DOHH2 (cell line): ENCODE measurements around the gene CCNE1.

Experiments
- H3F3A ChIP-seq: fragments of 200-600 bp; sonication (generic), shearing (Covaris generic); 2 replicates; pipeline ENCODE4 v1.6.0; 2016; ENCODE audit warnings: antibody characterized with exemption, mild to moderate bottlenecking; ENCODE audit not compliant: control insufficient read depth, insufficient read depth
- H3K27ac ChIP-seq: fragments of 200-600 bp; sonication (generic); 2 replicates; pipeline ENCODE4 v1.5.1; 2014; ENCODE audit warnings: low read depth, mild to moderate bottlenecking, low read length, moderate library complexity
- H3K27me3 ChIP-seq: fragments of 200-600 bp; sonication (generic); 2 replicates; pipeline ENCODE4 v1.6.1; 2014; ENCODE audit warnings: mild to moderate bottlenecking, low read length, mixed read lengths; ENCODE audit not compliant: control insufficient read depth
- H3K36me3 ChIP-seq: fragments of 200-600 bp; sonication (generic); 2 replicates; pipeline ENCODE4 v1.6.1; 2014; ENCODE audit warnings: mild to moderate bottlenecking, low read length, moderate library complexity, mixed read lengths; ENCODE audit not compliant: control insufficient read depth
- H3K4me1 ChIP-seq: fragments of 200-600 bp; sonication (generic); 2 replicates; pipeline ENCODE4 v1.6.1; 2014; ENCODE audit warnings: mild to moderate bottlenecking, low read length, mixed read lengths; ENCODE audit not compliant: control insufficient read depth
- H3K4me2 ChIP-seq: fragments of 200-600 bp; sonication (generic); 2 replicates; pipeline ENCODE4 v1.6.0; 2014; ENCODE audit warnings: mild to moderate bottlenecking, low read length, moderate library complexity
- H3K4me3 ChIP-seq: fragments of 200-600 bp; sonication (generic); 2 replicates; pipeline ENCODE4 v1.5.1; 2014; ENCODE audit warnings: mild to moderate bottlenecking, low read length, mixed read lengths
- H3K79me2 ChIP-seq: fragments of 200-600 bp; sonication (generic); 2 replicates; pipeline ENCODE4 v1.6.1; 2014; ENCODE audit warnings: mild to moderate bottlenecking, low read length, mixed read lengths; ENCODE audit not compliant: control insufficient read depth
- H3K9me2 ChIP-seq: fragments of 200-600 bp; sonication (generic); replicated peaks from 2 replicates; pipeline ENCODE4 v1.6.1; 2014; ENCODE audit warnings: mild to moderate bottlenecking, low read length, mixed read lengths; ENCODE audit not compliant: control insufficient read depth
- H3K9me3 ChIP-seq: fragments of 200-600 bp; sonication (generic); 2 replicates; pipeline ENCODE4 v1.6.1; 2014; ENCODE audit warnings: antibody characterized with exemption, low read length, mixed read lengths; ENCODE audit not compliant: control insufficient read depth, insufficient read depth
- H4K20me1 ChIP-seq: fragments of 200-600 bp; sonication (generic); 2 replicates; pipeline ENCODE4 v1.6.0; 2014; ENCODE audit warnings: low read depth, mild to moderate bottlenecking, antibody characterized with exemption, low read length, moderate library complexity; ENCODE audit not compliant: control insufficient read depth, insufficient read depth
- EZH2phosphoT487 ChIP-seq: fragments of 200-600 bp; sonication (generic); IDR thresholded peaks from 2 replicates; pipeline ENCODE4 v1.6.1; 2017; ENCODE audit warnings: borderline replicate concordance, mild to moderate bottlenecking, antibody characterized with exemption, low read length, moderate library complexity, mixed read lengths
- TF ChIP-seq, protein P1 (sequence below): fragments of 200-600 bp; sonication (generic); IDR thresholded peaks from one replicate; pipeline ENCODE4 v1.5.1; 2014; ENCODE audit warnings: antibody characterized with exemption, mild to moderate bottlenecking, low read depth, low read length; ENCODE audit not compliant: poor library complexity, severe bottlenecking

Gene CCNE1

DNA sequence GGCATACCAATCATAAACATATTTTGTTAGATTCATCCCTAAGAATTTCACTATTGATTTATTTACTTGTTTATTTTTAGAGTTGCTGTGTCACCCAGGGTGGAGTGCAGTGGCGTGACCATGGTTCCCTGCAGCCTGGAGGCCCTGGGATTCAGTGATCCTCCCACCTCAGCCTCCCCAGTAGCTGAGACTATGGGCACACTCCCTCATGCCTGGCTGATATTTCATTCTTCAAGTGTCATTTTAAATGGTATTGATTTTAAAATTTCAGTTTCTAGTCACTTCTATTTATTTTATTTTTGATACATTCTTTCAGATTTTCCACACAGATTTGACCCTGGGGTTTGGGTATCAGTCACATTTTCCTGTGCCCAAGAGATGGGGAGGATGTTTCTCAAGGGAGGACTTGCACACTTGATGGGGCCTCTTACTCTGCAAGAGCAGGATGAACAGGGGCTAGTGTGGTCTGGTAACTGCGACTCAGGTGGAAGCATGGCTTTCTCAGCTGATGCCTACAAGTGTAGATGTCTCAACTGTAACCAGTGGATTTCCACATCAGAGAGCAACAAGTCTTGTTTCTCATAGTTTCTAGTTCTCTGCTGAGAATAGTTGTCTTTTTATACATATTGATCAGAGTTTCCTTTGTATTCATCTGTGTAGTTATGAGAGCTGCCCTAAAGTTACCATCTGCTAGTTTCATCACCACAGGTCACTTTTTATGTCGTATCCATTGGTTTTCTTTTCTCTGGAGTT, 40.2 kb downstream of the CCNE1 start:
- Histone ChIP-seq H3K4me3 (no peak overlapping the region), H3K36me3 (no peaks in the 10 kb centered on the region), H3K4me1 (no peaks in the 10 kb centered on the region), H3K27me3 (peaks cover 18% of the 10 kb centered on the region), H3K27ac (no peak overlapping the region), H3K9me2 (no peaks in the 10 kb centered on the region), H3F3A (no peaks in the 10 kb centered on the region), H4K20me1 (no peaks in the 10 kb centered on the region), H3K79me2 (no peaks in the 10 kb centered on the region), H3K9me3 (no peaks in the 10 kb centered on the region), H3K4me2 (no peak overlapping the region)
- TF ChIP-seq, protein P1, sequence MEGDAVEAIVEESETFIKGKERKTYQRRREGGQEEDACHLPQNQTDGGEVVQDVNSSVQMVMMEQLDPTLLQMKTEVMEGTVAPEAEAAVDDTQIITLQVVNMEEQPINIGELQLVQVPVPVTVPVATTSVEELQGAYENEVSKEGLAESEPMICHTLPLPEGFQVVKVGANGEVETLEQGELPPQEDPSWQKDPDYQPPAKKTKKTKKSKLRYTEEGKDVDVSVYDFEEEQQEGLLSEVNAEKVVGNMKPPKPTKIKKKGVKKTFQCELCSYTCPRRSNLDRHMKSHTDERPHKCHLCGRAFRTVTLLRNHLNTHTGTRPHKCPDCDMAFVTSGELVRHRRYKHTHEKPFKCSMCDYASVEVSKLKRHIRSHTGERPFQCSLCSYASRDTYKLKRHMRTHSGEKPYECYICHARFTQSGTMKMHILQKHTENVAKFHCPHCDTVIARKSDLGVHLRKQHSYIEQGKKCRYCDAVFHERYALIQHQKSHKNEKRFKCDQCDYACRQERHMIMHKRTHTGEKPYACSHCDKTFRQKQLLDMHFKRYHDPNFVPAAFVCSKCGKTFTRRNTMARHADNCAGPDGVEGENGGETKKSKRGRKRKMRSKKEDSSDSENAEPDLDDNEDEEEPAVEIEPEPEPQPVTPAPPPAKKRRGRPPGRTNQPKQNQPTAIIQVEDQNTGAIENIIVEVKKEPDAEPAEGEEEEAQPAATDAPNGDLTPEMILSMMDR, result no peak
- no peak for TF ChIP-seq EZH2phosphoT487

DNA sequence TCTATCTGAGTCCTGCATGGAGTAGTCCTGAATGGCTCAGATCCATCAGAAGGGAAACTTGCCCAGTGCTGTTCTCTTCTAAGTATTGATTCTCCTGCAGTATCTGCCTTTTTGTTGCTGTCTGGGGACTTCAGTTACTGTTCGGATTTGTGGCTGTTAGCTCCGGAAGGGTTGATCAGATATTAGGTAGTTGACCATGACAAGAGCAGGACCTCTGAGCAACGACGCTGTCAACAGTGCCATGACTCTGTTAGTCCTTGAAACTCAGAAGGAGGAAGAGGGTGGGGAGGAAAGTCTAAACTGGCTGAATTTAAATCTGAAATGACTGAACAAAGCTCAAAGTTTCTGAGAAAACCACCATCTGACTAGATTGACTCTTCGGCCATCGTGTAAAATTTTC, 42.2 kb downstream of the CCNE1 start:
- Histone ChIP-seq H3F3A (no peaks in the 10 kb centered on the region), H3K27me3 (peaks cover 15% of the 10 kb centered on the region), H4K20me1 (no peaks in the 10 kb centered on the region), H3K9me2 (no peaks in the 10 kb centered on the region), H3K4me3 (no peak overlapping the region), H3K27ac (no peak overlapping the region), H3K4me2 (no peak overlapping the region), H3K36me3 (no peaks in the 10 kb centered on the region), H3K79me2 (no peaks in the 10 kb centered on the region), H3K9me3 (no peaks in the 10 kb centered on the region), H3K4me1 (no peaks in the 10 kb centered on the region)
- TF ChIP-seq EZH2phosphoT487, result no peak
- TF ChIP-seq, protein P1, result no peak

DNA sequence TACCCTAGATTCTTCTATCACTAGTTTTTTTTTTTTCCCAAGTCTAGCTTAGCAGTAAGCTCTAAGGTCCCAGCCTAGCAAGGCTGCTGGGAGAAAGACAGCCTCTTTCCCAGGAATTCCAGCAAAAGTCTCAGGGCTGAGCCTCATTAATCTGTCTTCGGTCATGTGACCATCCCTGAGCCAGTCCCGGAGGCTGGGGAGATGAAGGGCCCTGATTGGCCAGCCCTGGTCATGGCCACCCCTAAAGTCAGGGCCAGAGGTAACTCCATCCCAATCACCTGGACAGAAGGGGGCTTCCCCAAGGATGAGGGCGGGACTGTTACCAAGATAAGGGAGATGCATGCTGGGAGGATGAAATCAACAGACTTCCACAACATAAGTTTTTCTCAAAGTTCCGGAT, 43.3 kb downstream of the CCNE1 start:
- H3K4me1 ChIP-seq, result no peaks in the 10 kb centered on the region
- H3K4me2 ChIP-seq, result no peak overlapping the region
- H3K9me3 ChIP-seq, result no peaks in the 10 kb centered on the region
- peaks cover 12% of the 10 kb centered on the region for H3K27me3 ChIP-seq
- H3K9me2 ChIP-seq, result no peaks in the 10 kb centered on the region
- no peak overlapping the region for H3K27ac ChIP-seq
- H3F3A ChIP-seq, result no peaks in the 10 kb centered on the region
- no peaks in the 10 kb centered on the region for H4K20me1 ChIP-seq
- no peaks in the 10 kb centered on the region for H3K36me3 ChIP-seq
- no peak overlapping the region for H3K4me3 ChIP-seq
- H3K79me2 ChIP-seq, result no peaks in the 10 kb centered on the region
- TF ChIP-seq EZH2phosphoT487, result no peak
- TF ChIP-seq, protein P1, result no peak
